ENCODE data around the gene HOXB2. TPM values are rescaled to one million over a fixed set of nuclear protein-coding genes. Genes with fewer than 3 reads are reported as not detected.
A peak's percentile ranks its signal among the peaks of the same experiment; 100 is the strongest.

The HOXB2 gene
- total RNA-seq, 1 donor from 2014 or later: 43.7 TPM

GRCh38 chr17:48578616-48579470 lies 33.9 kb upstream of the HOXB2 start:
- TF ChIP-seq CTCF (conservative IDR thresholded peaks at IDR 0.05; ENCODE audit: low read depth, low read length): no peak
- H3K4me3 ChIP-seq (ENCODE audit: low read depth, low read length): peak overlapping the region; percentile 74
- no peak for DNase-seq (ENCODE audit: low read depth)

GRCh38 chr17:48577946-48578615 lies 33.2 kb upstream of the HOXB2 start, which contains the start of gene HOXB4:
TSS of gene HOXB4 (minus strand) at chr17:48578350. CDS start at chr17:48578319, 31 bp downstream.
- TF ChIP-seq CTCF (conservative IDR thresholded peaks at IDR 0.05; ENCODE audit: low read depth, low read length): no peak
- no peak for DNase-seq (ENCODE audit: low read depth)
- H3K4me3 ChIP-seq (ENCODE audit: low read depth, low read length): peak within 1 kb of the TSS; percentile 74

GRCh38 chr17:48577330-48577945 lies 32.5 kb upstream of the HOXB2 start:
- H3K4me3 ChIP-seq (ENCODE audit: low read depth, low read length): peak overlapping the region; percentile 74
- TF ChIP-seq CTCF (conservative IDR thresholded peaks at IDR 0.05; ENCODE audit: low read depth, low read length): no peak
- no peak for DNase-seq (ENCODE audit: low read depth)

- no peak for DNase-seq (ENCODE audit: low read depth)
- TF ChIP-seq CTCF (conservative IDR thresholded peaks at IDR 0.05; ENCODE audit: low read depth, low read length): no peak
- H3K4me3 ChIP-seq (ENCODE audit: low read depth, low read length): peak overlapping the region; percentile 74
Measured at GRCh38 chr17:48576479-48577309, 31.8 kb upstream of the HOXB2 start.

- no peak for DNase-seq (ENCODE audit: low read depth)
- no peak for TF ChIP-seq CTCF (conservative IDR thresholded peaks at IDR 0.05; ENCODE audit: low read depth, low read length)
- H3K4me3 ChIP-seq (ENCODE audit: low read depth, low read length): peak overlapping the region; percentile 23
Measured at GRCh38 chr17:48575673-48576478, 31.0 kb upstream of the HOXB2 start.

Data from epithelial cell of proximal tubule (primary cell).